ENCODE measurements around the gene HIGD1A. TPM values are rescaled to one million over a fixed set of nuclear protein-coding genes. Genes with fewer than 3 reads are reported as not detected.

HIGD1A gene
- total and polyA plus RNA-seq, 9 of the 15 experiments (the other 6 are each of a cell fraction or from before 2014, with no cell fraction given), result 165 to 1,185 (median 333) TPM

DNA sequence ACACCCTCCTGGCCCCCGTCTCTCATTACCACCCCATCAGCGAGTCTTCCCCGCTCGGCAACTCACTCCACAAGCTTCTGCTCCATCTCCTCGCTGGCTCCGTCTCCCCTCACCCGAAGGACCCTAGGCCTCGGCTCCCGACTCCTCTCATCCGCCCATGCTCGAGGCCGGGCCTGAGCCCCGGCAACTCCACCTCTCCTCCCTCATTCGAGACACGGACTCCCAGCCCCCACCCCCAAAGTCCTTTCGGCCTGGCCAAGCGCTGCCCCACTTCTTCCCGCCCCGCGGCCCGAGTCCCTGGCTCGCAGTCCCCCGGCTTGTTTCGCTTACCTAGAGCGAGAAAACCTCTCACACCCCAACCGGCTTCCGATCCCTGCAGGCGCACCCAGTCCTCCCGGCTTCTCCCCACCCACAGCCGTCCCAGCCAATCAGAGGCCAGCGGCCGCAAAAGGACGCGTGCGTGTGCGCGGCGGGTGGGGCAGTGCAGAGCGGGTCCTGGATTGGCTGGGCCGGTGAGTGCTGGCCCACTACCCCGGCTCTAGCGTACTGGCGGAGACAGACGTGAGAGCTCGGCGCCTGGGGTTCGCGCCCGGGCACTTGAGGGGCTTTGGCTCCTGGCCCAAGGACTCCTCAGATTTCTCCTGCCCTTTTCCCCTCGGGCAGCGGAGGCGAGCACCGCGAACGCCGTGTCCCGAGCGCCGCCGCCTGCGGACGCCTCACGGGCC lies at the start of gene HIGD1A (continued):
- TF ChIP-seq, protein P1, sequence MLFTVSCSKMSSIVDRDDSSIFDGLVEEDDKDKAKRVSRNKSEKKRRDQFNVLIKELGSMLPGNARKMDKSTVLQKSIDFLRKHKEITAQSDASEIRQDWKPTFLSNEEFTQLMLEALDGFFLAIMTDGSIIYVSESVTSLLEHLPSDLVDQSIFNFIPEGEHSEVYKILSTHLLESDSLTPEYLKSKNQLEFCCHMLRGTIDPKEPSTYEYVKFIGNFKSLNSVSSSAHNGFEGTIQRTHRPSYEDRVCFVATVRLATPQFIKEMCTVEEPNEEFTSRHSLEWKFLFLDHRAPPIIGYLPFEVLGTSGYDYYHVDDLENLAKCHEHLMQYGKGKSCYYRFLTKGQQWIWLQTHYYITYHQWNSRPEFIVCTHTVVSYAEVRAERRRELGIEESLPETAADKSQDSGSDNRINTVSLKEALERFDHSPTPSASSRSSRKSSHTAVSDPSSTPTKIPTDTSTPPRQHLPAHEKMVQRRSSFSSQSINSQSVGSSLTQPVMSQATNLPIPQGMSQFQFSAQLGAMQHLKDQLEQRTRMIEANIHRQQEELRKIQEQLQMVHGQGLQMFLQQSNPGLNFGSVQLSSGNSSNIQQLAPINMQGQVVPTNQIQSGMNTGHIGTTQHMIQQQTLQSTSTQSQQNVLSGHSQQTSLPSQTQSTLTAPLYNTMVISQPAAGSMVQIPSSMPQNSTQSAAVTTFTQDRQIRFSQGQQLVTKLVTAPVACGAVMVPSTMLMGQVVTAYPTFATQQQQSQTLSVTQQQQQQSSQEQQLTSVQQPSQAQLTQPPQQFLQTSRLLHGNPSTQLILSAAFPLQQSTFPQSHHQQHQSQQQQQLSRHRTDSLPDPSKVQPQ (CRISPR knock-in tag; IDR thresholded peaks at IDR 0.05; ENCODE audit: borderline replicate concordance), result no peak
- TF ChIP-seq NBN (IDR thresholded peaks at IDR 0.05; ENCODE audit: low read depth) (peak; percentile 63; the same call in 1 of the 2 replicates), MECOM (CRISPR knock-in tag; IDR thresholded peaks at IDR 0.05) (no peak), RAD51 (IDR thresholded peaks at IDR 0.05; ENCODE audit: borderline replicate concordance, low read depth) (no peak), ZNF696 (CRISPR knock-in tag; conservative IDR thresholded peaks at IDR 0.05) (no peak), CHD2 (IDR thresholded peaks at IDR 0.05; ENCODE audit: low read depth, low read length) (peak; percentile 26; the same call in 1 of the 2 replicates), SLC30A9 (CRISPR knock-in tag; IDR thresholded peaks at IDR 0.05) (no peak), TCF7 (IDR thresholded peaks at IDR 0.05; ENCODE audit: borderline replicate concordance) (0 out of 2 replicates have a peak, but pooled peaks have one; percentile 9), YBX1 (IDR thresholded peaks at IDR 0.05) (no peak), CXXC5 (CRISPR knock-in tag; IDR thresholded peaks at IDR 0.05) (peak; percentile 86), NRF1 (conservative IDR thresholded peaks at IDR 0.05 in 1 of 2, IDR thresholded peaks at IDR 0.05 in 1 of 2) (peak; percentile 93 to 94), ZNF41 (CRISPR knock-in tag; conservative IDR thresholded peaks at IDR 0.05) (0 out of 2 replicates have a peak, but pooled peaks have one; percentile 13), MCM2 (IDR thresholded peaks at IDR 0.05; ENCODE audit: low read depth) (no peak), ZNF436 (CRISPR knock-in tag; IDR thresholded peaks at IDR 0.05) (0 out of 2 replicates have a peak, but pooled peaks have one; percentile 59), OTX1 (CRISPR knock-in tag; IDR thresholded peaks at IDR 0.05) (peak; percentile 70)
- TF ChIP-seq, protein P2, sequence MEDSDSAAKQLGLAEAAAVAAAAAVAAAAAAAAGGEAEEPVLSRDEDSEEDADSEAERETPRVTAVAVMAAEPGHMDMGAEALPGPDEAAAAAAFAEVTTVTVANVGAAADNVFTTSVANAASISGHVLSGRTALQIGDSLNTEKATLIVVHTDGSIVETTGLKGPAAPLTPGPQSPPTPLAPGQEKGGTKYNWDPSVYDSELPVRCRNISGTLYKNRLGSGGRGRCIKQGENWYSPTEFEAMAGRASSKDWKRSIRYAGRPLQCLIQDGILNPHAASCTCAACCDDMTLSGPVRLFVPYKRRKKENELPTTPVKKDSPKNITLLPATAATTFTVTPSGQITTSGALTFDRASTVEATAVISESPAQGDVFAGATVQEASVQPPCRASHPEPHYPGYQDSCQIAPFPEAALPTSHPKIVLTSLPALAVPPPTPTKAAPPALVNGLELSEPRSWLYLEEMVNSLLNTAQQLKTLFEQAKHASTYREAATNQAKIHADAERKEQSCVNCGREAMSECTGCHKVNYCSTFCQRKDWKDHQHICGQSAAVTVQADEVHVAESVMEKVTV (CRISPR knock-in tag; IDR thresholded peaks at IDR 0.05), result no peak
- TF ChIP-seq, protein P3, sequence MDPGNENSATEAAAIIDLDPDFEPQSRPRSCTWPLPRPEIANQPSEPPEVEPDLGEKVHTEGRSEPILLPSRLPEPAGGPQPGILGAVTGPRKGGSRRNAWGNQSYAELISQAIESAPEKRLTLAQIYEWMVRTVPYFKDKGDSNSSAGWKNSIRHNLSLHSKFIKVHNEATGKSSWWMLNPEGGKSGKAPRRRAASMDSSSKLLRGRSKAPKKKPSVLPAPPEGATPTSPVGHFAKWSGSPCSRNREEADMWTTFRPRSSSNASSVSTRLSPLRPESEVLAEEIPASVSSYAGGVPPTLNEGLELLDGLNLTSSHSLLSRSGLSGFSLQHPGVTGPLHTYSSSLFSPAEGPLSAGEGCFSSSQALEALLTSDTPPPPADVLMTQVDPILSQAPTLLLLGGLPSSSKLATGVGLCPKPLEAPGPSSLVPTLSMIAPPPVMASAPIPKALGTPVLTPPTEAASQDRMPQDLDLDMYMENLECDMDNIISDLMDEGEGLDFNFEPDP (CRISPR knock-in tag; IDR thresholded peaks at IDR 0.05), result 0 out of 2 replicates have a peak, but pooled peaks have one; percentile 11
- TF ChIP-seq, protein P4, sequence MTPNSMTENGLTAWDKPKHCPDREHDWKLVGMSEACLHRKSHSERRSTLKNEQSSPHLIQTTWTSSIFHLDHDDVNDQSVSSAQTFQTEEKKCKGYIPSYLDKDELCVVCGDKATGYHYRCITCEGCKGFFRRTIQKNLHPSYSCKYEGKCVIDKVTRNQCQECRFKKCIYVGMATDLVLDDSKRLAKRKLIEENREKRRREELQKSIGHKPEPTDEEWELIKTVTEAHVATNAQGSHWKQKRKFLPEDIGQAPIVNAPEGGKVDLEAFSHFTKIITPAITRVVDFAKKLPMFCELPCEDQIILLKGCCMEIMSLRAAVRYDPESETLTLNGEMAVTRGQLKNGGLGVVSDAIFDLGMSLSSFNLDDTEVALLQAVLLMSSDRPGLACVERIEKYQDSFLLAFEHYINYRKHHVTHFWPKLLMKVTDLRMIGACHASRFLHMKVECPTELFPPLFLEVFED (CRISPR knock-in tag; conservative IDR thresholded peaks at IDR 0.05), result 0 out of 2 replicates have a peak, but pooled peaks have one; percentile 63
- TF ChIP-seq, protein P5, sequence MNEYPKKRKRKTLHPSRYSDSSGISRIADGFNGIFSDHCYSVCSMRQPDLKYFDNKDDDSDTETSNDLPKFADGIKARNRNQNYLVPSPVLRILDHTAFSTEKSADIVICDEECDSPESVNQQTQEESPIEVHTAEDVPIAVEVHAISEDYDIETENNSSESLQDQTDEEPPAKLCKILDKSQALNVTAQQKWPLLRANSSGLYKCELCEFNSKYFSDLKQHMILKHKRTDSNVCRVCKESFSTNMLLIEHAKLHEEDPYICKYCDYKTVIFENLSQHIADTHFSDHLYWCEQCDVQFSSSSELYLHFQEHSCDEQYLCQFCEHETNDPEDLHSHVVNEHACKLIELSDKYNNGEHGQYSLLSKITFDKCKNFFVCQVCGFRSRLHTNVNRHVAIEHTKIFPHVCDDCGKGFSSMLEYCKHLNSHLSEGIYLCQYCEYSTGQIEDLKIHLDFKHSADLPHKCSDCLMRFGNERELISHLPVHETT (CRISPR knock-in tag; conservative IDR thresholded peaks at IDR 0.05 in 1 of 2, IDR thresholded peaks at IDR 0.05 in 1 of 2), result no peak
